Stomach (tissue), 9 donors: ENCODE results near the gene CDH9. TPM values are rescaled to one million over a fixed set of nuclear protein-coding genes. Genes with fewer than 3 reads are reported as not detected.

Experiments used
- DNase-seq, 2 donors: peaks; one replicate each; pipeline versions ENCODE4 v3.0.0 to v3.0.0-alpha.2; 2013 to 2019
- H3K27ac ChIP-seq, 5 donors: fragments of 200-600 bp in 4 of 5; sonication (generic) in 4 of 5; one replicate each; pipeline ENCODE4 v1.5.1; 2013 to 2019; ENCODE audit warnings: mild to moderate bottlenecking in 1 of 5, moderate library complexity in 1 of 5
- H3K27me3 ChIP-seq, 3 donors: fragments of 200-600 bp; sonication (generic); one replicate each; pipeline ENCODE4 v1.5.1; 2017 to 2019; ENCODE audit warnings: mixed run types in 1 of 3
- H3K36me3 ChIP-seq, 4 donors: fragments of 200-600 bp; sonication (generic); 1 replicate in 3 of 4; 2 replicates in 1 of 4; pipeline ENCODE4 v1.5.1; 2016 to 2019
- H3K4me1 ChIP-seq, 4 donors: fragments of 200-600 bp; sonication (generic); one replicate each; pipeline ENCODE4 v1.5.1; 2016 to 2019
- H3K4me3 ChIP-seq, 4 donors: fragments of 200-600 bp; sonication (generic) in 3 of 4; one replicate each; pipeline ENCODE4 v1.5.1; 2016 to 2019; ENCODE audit warnings: mild to moderate bottlenecking in 1 of 4
- H3K9me3 ChIP-seq, 4 donors: fragments of 200-600 bp; sonication (generic); one replicate each; pipeline ENCODE4 v1.5.1; 2016 to 2019
- CTCF ChIP-seq, 7 experiments: fragments of 450-650 bp in 4 of 7; fragments of 200-600 bp in 3 of 7; sonication (generic) in 3 of 7; IDR thresholded peaks; one replicate each; pipeline ENCODE4 v1.5.1; 2016 to 2019; ENCODE audit warnings: antibody characterized with exemption in 7 of 7, control low read depth in 2 of 7, mild to moderate bottlenecking in 1 of 7
- EP300 ChIP-seq: sonication (generic); formaldehyde crosslinking; IDR thresholded peaks from one replicate; pipeline ENCODE4 v1.6.1; 2017; ENCODE audit warnings: antibody characterized with exemption
- POLR2A ChIP-seq, 4 donors: fragments of 450-650 bp; IDR thresholded peaks; one replicate each; pipeline ENCODE4 v1.6.1; 2016; ENCODE audit warnings: antibody characterized with exemption in 4 of 4, control low read depth in 2 of 4, mild to moderate bottlenecking in 1 of 4, moderate library complexity in 1 of 4
- POLR2AphosphoS5 ChIP-seq, 3 donors: sonication (generic); formaldehyde crosslinking; IDR thresholded peaks; one replicate each; pipeline ENCODE4 v1.6.1; 2016; ENCODE audit warnings: antibody characterized with exemption in 3 of 3
- WGBS, 5 donors: extraction: QIAGEN DNeasy Blood & Tissue Kit in 3 of 5; methylation state at CpG; one replicate each; pipeline versions ENCODE4 v1.1.5 to v1.1.7; 2013 to 2018; 5-methylcytosine and 5-hydroxymethylcytosine counted together
- intact Hi-C: fragments of 100-400 bp; cut with DNase I; formaldehyde crosslinking; loops from one replicate; pipeline ENCODE4 v1.15.1; 2023; ENCODE audit warnings: low total_unique reads
- polyA plus RNA-seq, 3 donors: library from polyadenylated mRNA; stranded (reverse); fragments of 200-250 nt; gene quantifications; one replicate each; pipeline ENCODE4 v1.2.3, GENCODE V29; 2013
- total RNA-seq, 5 donors: library from RNA; depleted of rRNA; stranded (reverse); fragments of >200 nt; gene quantifications; one replicate each; pipeline versions ENCODE4 v1.1.0 to v1.2.3, GENCODE V29; 2014 to 2016
- donor health status: healthy with polysubstance abuse.
- donor health status: Bipolar disorder and iron deficiency.
- donor health status: healthy.

CDH9 gene
- total and polyA plus RNA-seq, 8 donors = 2.0 TPM; not detected in 7

GRCh38 chr5:27011274-27011673, 27.1 kb downstream of the CDH9 start:
- TF ChIP-seq POLR2AphosphoS5 (IDR thresholded peaks at IDR 0.05) = no peak
- TF ChIP-seq CTCF (IDR thresholded peaks at IDR 0.05) = no peak
- TF ChIP-seq POLR2A (IDR thresholded peaks at IDR 0.05) = no peak
- TF ChIP-seq EP300 = no peak
- no peaks in the 10 kb centered on the region for H3K9me3 ChIP-seq
- H3K27me3 ChIP-seq = no peaks in the 10 kb centered on the region
- no peak overlapping the region for H3K4me3 ChIP-seq
- intact Hi-C loops = no loop called here
- H3K36me3 ChIP-seq = no peaks in the 10 kb centered on the region
- peaks cover 0 to 5% (median 0%) of the 10 kb centered on the region in 4 donors for H3K4me1 ChIP-seq
- H3K27ac ChIP-seq = no peak overlapping the region
- no peak for DNase-seq
- WGBS, 5 donors = 88 to 92% (median 90%) methylated on average over 4 of the region's 4 CpGs

GRCh38 chr5:27010646-27011045, 27.7 kb downstream of the CDH9 start:
- Histone ChIP-seq H3K36me3 (no peaks in the 10 kb centered on the region), H3K4me1 (peaks cover 0 to 5% (median 0%) of the 10 kb centered on the region in 4 donors), H3K27ac (no peak overlapping the region), H3K27me3 (no peaks in the 10 kb centered on the region), H3K4me3 (no peak overlapping the region), H3K9me3 (no peaks in the 10 kb centered on the region)
- DNase-seq = no peak
- intact Hi-C loops = no loop called here
- no peak for TF ChIP-seq CTCF (IDR thresholded peaks at IDR 0.05)
- no peak for TF ChIP-seq EP300
- no peak for TF ChIP-seq POLR2AphosphoS5 (IDR thresholded peaks at IDR 0.05)
- no peak for TF ChIP-seq POLR2A (IDR thresholded peaks at IDR 0.05)
- 88 to 92% (median 90%) methylated on average over 1 of the region's 1 CpG for WGBS, 5 donors

GRCh38 chr5:27009540-27009915, 28.9 kb downstream of the CDH9 start:
- Histone ChIP-seq H3K36me3 (no peaks in the 10 kb centered on the region), H3K27ac (no peak overlapping the region), H3K4me3 (no peak overlapping the region), H3K9me3 (no peaks in the 10 kb centered on the region), H3K27me3 (no peaks in the 10 kb centered on the region), H3K4me1 (peaks cover 0 to 5% (median 0%) of the 10 kb centered on the region in 4 donors)
- no peak for DNase-seq
- TF ChIP-seq POLR2AphosphoS5 (IDR thresholded peaks at IDR 0.05) = no peak
- no peak for TF ChIP-seq CTCF (IDR thresholded peaks at IDR 0.05)
- no peak for TF ChIP-seq POLR2A (IDR thresholded peaks at IDR 0.05)
- no peak for TF ChIP-seq EP300
- intact Hi-C loops = no loop called here
- 17 to 35% (median 23%) methylated on average over 1 of the region's 1 CpG for WGBS, 5 donors

- H3K4me3 ChIP-seq = no peak overlapping the region
- no peaks in the 10 kb centered on the region for H3K9me3 ChIP-seq
- no peak overlapping the region for H3K27ac ChIP-seq
- no peaks in the 10 kb centered on the region for H3K36me3 ChIP-seq
- DNase-seq = no peak
- 57 to 86% (median 71%) methylated on average over 3 of the region's 3 CpGs for WGBS, 5 donors
- no peak for TF ChIP-seq POLR2AphosphoS5 (IDR thresholded peaks at IDR 0.05)
- no peak for TF ChIP-seq CTCF (IDR thresholded peaks at IDR 0.05)
- TF ChIP-seq EP300 = no peak
- TF ChIP-seq POLR2A (IDR thresholded peaks at IDR 0.05) = no peak
- intact Hi-C loops = no loop called here
- peaks cover 0 to 5% (median 0%) of the 10 kb centered on the region in 4 donors for H3K4me1 ChIP-seq
- H3K27me3 ChIP-seq = no peaks in the 10 kb centered on the region
These were observed 29.5 kb downstream of the CDH9 start for GRCh38 chr5:27008604-27009539.
